WTC11 (cell line): ENCODE results near the gene ATP6V0B. TPM values are rescaled to one million over a fixed set of nuclear protein-coding genes. Genes with fewer than 3 reads are reported as not detected.
A peak's percentile ranks its signal among the peaks of the same experiment; 100 is the strongest.

Experiments used
- ATAC-seq: fragments of 200-7000 bp; cut with Tn5 transposase; 2 replicates; pipeline ENCODE4 v1.10.0; 2021; ENCODE audit warnings: mild to moderate bottlenecking, moderate library complexity
- CTCF ChIA-PET: fragments of 300-600 bp; sonication (Branson Sonifier 250); formaldehyde crosslinking; loops from one replicate; lab custom pipeline; 2021; ENCODE audit warnings: antibody characterized with exemption; lab: Charles Lee
- POLR2A ChIA-PET: fragments of 350-600 bp; sonication (Branson Sonifier 250); formaldehyde crosslinking; loops from one replicate; lab custom pipeline; 2021; ENCODE audit warnings: antibody characterized with exemption; lab: Charles Lee
- DNase-seq: peaks from one replicate; pipeline ENCODE4 v3.0.0; 2021; ENCODE audit warnings: low spot score
- H3K27ac Mint-ChIP-seq: 2 replicates; pipeline ENCODE4 v1.8.0; 2021; ENCODE audit warnings: mixed read lengths
- H3K27me3 Mint-ChIP-seq: 2 replicates; pipeline ENCODE4 v1.8.0; 2021; ENCODE audit warnings: low read depth, mild to moderate bottlenecking, moderate library complexity, mixed read lengths
- H3K36me3 Mint-ChIP-seq: 2 replicates; pipeline ENCODE4 v1.8.0; 2021; ENCODE audit warnings: mixed read lengths
- H3K4me1 Mint-ChIP-seq: 2 replicates; pipeline ENCODE4 v1.8.0; 2022; ENCODE audit warnings: mixed read lengths
- H3K4me3 Mint-ChIP-seq: 2 replicates; pipeline ENCODE4 v1.8.0; 2021; ENCODE audit warnings: mild to moderate bottlenecking, moderate library complexity, mixed read lengths
- H3K9me3 Mint-ChIP-seq: 2 replicates; pipeline ENCODE4 v1.8.0; 2021; ENCODE audit warnings: mixed read lengths
- ATF1 ChIP-seq: sonication (generic); formaldehyde crosslinking; IDR thresholded peaks from 2 replicates; pipeline ENCODE4 v1.8.1; 2023; ENCODE audit warnings: mild to moderate bottlenecking, moderate library complexity, missing genetic modification reagents
- ATF6 ChIP-seq: sonication (generic); formaldehyde crosslinking; IDR thresholded peaks from 2 replicates; pipeline ENCODE4 v1.8.1; 2023; ENCODE audit warnings: mild to moderate bottlenecking, missing genetic modification reagents
- ERG ChIP-seq: fragments of 250-450 bp; sonication (Bioruptor Pico); IDR thresholded peaks from 2 replicates; pipeline ENCODE4 v1.8.0; 2021; ENCODE audit warnings: mild to moderate bottlenecking
- ETV6 ChIP-seq: sonication (generic); formaldehyde crosslinking; IDR thresholded peaks from 2 replicates; pipeline ENCODE4 v1.8.1; 2022; ENCODE audit warnings: mild to moderate bottlenecking, missing genetic modification reagents
- HMGXB4 ChIP-seq: sonication (generic); formaldehyde crosslinking; IDR thresholded peaks from 2 replicates; pipeline ENCODE4 v1.8.1; 2023; ENCODE audit warnings: mild to moderate bottlenecking, moderate library complexity, missing genetic modification reagents
- JUN ChIP-seq: sonication (generic); formaldehyde crosslinking; IDR thresholded peaks from 2 replicates; pipeline ENCODE4 v1.8.0; 2023; ENCODE audit warnings: mild to moderate bottlenecking, missing genetic modification reagents
- KAT7 ChIP-seq: sonication (generic); formaldehyde crosslinking; IDR thresholded peaks from 2 replicates; pipeline ENCODE4 v1.8.1; 2023; ENCODE audit warnings: missing genetic modification reagents, mild to moderate bottlenecking, borderline replicate concordance
- MLX ChIP-seq: sonication (generic); formaldehyde crosslinking; IDR thresholded peaks from 2 replicates; pipeline ENCODE4 v1.8.1; 2023; ENCODE audit warnings: mild to moderate bottlenecking, missing genetic modification reagents, moderate library complexity
- NFATC4 ChIP-seq: fragments of 250-450 bp; sonication (Bioruptor Pico); IDR thresholded peaks from 2 replicates; pipeline ENCODE4 v1.9.0; 2021; ENCODE audit warnings: mild to moderate bottlenecking
- NFE2L1 ChIP-seq: sonication (generic); formaldehyde crosslinking; IDR thresholded peaks from 2 replicates; pipeline ENCODE4 v1.8.1; 2023; ENCODE audit warnings: missing genetic modification reagents
- NFYB ChIP-seq: sonication (generic); formaldehyde crosslinking; conservative IDR thresholded peaks from 2 replicates; pipeline ENCODE4 v1.8.0; 2022; ENCODE audit warnings: low read depth, missing genetic modification reagents
- NR2C2 ChIP-seq: sonication (generic); formaldehyde crosslinking; IDR thresholded peaks from 2 replicates; pipeline ENCODE4 v1.8.0; 2022; ENCODE audit warnings: mild to moderate bottlenecking, missing genetic modification reagents
- TEAD1 ChIP-seq: sonication (generic); formaldehyde crosslinking; IDR thresholded peaks from 2 replicates; pipeline ENCODE4 v1.8.0; 2022; ENCODE audit warnings: mild to moderate bottlenecking, missing genetic modification reagents
- ZBTB21 ChIP-seq: sonication (generic); formaldehyde crosslinking; IDR thresholded peaks from 2 replicates; pipeline ENCODE4 v1.8.1; 2023; ENCODE audit warnings: mild to moderate bottlenecking, missing genetic modification reagents, borderline replicate concordance
- ZNF232 ChIP-seq: sonication (generic); formaldehyde crosslinking; IDR thresholded peaks from 2 replicates; pipeline ENCODE4 v1.8.0; 2022; ENCODE audit warnings: mild to moderate bottlenecking, missing genetic modification reagents
- ZNF416 ChIP-seq: fragments of 250-450 bp; sonication (Bioruptor Pico); IDR thresholded peaks from 2 replicates; pipeline ENCODE4 v1.9.0; 2021; ENCODE audit warnings: mild to moderate bottlenecking, inconsistent platforms
- ZNF423 ChIP-seq: fragments of 250-450 bp; sonication (Bioruptor Pico); IDR thresholded peaks from 2 replicates; pipeline ENCODE4 v2.1.2; 2022; ENCODE audit warnings: mild to moderate bottlenecking, moderate library complexity
- total RNA-seq: library from RNA; stranded (reverse); gene quantifications from 3 replicates; pipeline ENCODE4 v1.2.3, GENCODE V29; 2021
- TF ChIP-seq, protein P1 (sequence below): sonication (generic); formaldehyde crosslinking; IDR thresholded peaks from 2 replicates; pipeline ENCODE4 v1.8.1; 2022; ENCODE audit warnings: low read depth, mild to moderate bottlenecking, moderate library complexity, missing genetic modification reagents, borderline replicate concordance
- TF ChIP-seq, protein P2 (sequence below): fragments of 200-600 bp; IDR thresholded peaks from 2 replicates; pipeline ENCODE4 v1.8.0; 2022; ENCODE audit warnings: antibody characterized with exemption
- TF ChIP-seq, protein P3 (sequence below): sonication (generic); formaldehyde crosslinking; IDR thresholded peaks from 2 replicates; pipeline ENCODE4 v1.8.1; 2022; ENCODE audit warnings: mild to moderate bottlenecking, moderate library complexity, missing genetic modification reagents
- TF ChIP-seq, protein P4 (sequence below): sonication (generic); formaldehyde crosslinking; IDR thresholded peaks from 2 replicates; pipeline ENCODE4 v1.8.1; 2023; ENCODE audit warnings: mild to moderate bottlenecking, missing genetic modification reagents
- TF ChIP-seq, protein P5 (sequence below): sonication (generic); formaldehyde crosslinking; IDR thresholded peaks from 2 replicates; pipeline ENCODE4 v1.8.1; 2023; ENCODE audit warnings: mild to moderate bottlenecking, missing genetic modification reagents, moderate library complexity
- TF ChIP-seq, protein P6 (sequence below): fragments of 250-450 bp; sonication (Bioruptor Pico); IDR thresholded peaks from 2 replicates; pipeline ENCODE4 v1.9.0; 2021; ENCODE audit warnings: mild to moderate bottlenecking
- TF ChIP-seq, protein P7 (sequence below): sonication (generic); formaldehyde crosslinking; IDR thresholded peaks from 2 replicates; pipeline ENCODE4 v1.8.0; 2023; ENCODE audit warnings: missing genetic modification reagents

ATP6V0B gene
- total RNA-seq, 1 experiment from 2014 or later: 110 TPM

- H3K4me1 Mint-ChIP-seq: peaks cover 21% of the 10 kb centered on the region
- H3K36me3 Mint-ChIP-seq: peaks cover 13% of the 10 kb centered on the region; the same call in 1 of the 2 replicates
- DNase-seq: peak; percentile 98
- no peaks in the 10 kb centered on the region for H3K27me3 Mint-ChIP-seq
- peak; percentile 91 for ATAC-seq
- POLR2A ChIA-PET: interaction anchor here (0.8 to 1.0 kb wide), 3 partner anchors 22 to 99 kb away, joined by 3 to 5 read pairs (median 3); no protein-coding TSS in a partner anchor
- H3K27ac Mint-ChIP-seq: peak within 1 kb of the TSS; percentile 17
- H3K4me3 Mint-ChIP-seq: peak within 1 kb of the TSS; percentile 97
- no peaks in the 10 kb centered on the region for H3K9me3 Mint-ChIP-seq
- CTCF ChIA-PET: interaction anchor here (0.6 to 2.8 kb wide), 13 partner anchors 11 to 317 kb away, joined by 3 to 27 read pairs (median 4); partner anchors contain the start of gene IPO13
- TF ChIP-seq ATF1 (CRISPR knock-in tag): no peak
- no peak for TF ChIP-seq ZBTB21 (CRISPR knock-in tag)
- TF ChIP-seq ZNF416 (CRISPR knock-in tag): no peak
- TF ChIP-seq NFYB: peak; percentile 82
- TF ChIP-seq MLX: no peak
- TF ChIP-seq, protein P1, sequence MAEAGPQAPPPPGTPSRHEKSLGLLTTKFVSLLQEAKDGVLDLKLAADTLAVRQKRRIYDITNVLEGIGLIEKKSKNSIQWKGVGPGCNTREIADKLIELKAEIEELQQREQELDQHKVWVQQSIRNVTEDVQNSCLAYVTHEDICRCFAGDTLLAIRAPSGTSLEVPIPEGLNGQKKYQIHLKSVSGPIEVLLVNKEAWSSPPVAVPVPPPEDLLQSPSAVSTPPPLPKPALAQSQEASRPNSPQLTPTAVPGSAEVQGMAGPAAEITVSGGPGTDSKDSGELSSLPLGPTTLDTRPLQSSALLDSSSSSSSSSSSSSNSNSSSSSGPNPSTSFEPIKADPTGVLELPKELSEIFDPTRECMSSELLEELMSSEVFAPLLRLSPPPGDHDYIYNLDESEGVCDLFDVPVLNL: no peak
- no peak for TF ChIP-seq HMGXB4 (CRISPR knock-in tag)
- TF ChIP-seq, protein P2, sequence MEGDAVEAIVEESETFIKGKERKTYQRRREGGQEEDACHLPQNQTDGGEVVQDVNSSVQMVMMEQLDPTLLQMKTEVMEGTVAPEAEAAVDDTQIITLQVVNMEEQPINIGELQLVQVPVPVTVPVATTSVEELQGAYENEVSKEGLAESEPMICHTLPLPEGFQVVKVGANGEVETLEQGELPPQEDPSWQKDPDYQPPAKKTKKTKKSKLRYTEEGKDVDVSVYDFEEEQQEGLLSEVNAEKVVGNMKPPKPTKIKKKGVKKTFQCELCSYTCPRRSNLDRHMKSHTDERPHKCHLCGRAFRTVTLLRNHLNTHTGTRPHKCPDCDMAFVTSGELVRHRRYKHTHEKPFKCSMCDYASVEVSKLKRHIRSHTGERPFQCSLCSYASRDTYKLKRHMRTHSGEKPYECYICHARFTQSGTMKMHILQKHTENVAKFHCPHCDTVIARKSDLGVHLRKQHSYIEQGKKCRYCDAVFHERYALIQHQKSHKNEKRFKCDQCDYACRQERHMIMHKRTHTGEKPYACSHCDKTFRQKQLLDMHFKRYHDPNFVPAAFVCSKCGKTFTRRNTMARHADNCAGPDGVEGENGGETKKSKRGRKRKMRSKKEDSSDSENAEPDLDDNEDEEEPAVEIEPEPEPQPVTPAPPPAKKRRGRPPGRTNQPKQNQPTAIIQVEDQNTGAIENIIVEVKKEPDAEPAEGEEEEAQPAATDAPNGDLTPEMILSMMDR: no peak
- TF ChIP-seq KAT7 (CRISPR knock-in tag): no peak
- TF ChIP-seq ZNF232: no peak
- 0 out of 2 replicates have a peak, but pooled peaks have one; percentile 62 for TF ChIP-seq ETV6 (CRISPR knock-in tag)
- no peak for TF ChIP-seq NFE2L1 (CRISPR knock-in tag)
- TF ChIP-seq ATF6: no peak
- TF ChIP-seq ERG (CRISPR knock-in tag): no peak
- TF ChIP-seq, protein P3, sequence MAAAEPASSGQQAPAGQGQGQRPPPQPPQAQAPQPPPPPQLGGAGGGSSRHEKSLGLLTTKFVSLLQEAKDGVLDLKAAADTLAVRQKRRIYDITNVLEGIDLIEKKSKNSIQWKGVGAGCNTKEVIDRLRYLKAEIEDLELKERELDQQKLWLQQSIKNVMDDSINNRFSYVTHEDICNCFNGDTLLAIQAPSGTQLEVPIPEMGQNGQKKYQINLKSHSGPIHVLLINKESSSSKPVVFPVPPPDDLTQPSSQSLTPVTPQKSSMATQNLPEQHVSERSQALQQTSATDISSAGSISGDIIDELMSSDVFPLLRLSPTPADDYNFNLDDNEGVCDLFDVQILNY (CRISPR knock-in tag): no peak
- TF ChIP-seq, protein P4, sequence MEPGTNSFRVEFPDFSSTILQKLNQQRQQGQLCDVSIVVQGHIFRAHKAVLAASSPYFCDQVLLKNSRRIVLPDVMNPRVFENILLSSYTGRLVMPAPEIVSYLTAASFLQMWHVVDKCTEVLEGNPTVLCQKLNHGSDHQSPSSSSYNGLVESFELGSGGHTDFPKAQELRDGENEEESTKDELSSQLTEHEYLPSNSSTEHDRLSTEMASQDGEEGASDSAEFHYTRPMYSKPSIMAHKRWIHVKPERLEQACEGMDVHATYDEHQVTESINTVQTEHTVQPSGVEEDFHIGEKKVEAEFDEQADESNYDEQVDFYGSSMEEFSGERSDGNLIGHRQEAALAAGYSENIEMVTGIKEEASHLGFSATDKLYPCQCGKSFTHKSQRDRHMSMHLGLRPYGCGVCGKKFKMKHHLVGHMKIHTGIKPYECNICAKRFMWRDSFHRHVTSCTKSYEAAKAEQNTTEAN (CRISPR knock-in tag): no peak
- TF ChIP-seq TEAD1 (CRISPR knock-in tag): no peak
- TF ChIP-seq NR2C2 (CRISPR knock-in tag): peak; percentile 78; the same call in 1 of the 2 replicates
- TF ChIP-seq ZNF423 (CRISPR knock-in tag): no peak
- TF ChIP-seq, protein P5, sequence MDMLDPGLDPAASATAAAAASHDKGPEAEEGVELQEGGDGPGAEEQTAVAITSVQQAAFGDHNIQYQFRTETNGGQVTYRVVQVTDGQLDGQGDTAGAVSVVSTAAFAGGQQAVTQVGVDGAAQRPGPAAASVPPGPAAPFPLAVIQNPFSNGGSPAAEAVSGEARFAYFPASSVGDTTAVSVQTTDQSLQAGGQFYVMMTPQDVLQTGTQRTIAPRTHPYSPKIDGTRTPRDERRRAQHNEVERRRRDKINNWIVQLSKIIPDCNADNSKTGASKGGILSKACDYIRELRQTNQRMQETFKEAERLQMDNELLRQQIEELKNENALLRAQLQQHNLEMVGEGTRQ (CRISPR knock-in tag): peak; percentile 81
- no peak for TF ChIP-seq NFATC4
- TF ChIP-seq JUN (CRISPR knock-in tag): peak; percentile 51; the same call in 1 of the 2 replicates
- TF ChIP-seq, protein P6, sequence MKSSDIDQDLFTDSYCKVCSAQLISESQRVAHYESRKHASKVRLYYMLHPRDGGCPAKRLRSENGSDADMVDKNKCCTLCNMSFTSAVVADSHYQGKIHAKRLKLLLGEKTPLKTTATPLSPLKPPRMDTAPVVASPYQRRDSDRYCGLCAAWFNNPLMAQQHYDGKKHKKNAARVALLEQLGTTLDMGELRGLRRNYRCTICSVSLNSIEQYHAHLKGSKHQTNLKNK (CRISPR knock-in tag): no peak
- TF ChIP-seq, protein P7, sequence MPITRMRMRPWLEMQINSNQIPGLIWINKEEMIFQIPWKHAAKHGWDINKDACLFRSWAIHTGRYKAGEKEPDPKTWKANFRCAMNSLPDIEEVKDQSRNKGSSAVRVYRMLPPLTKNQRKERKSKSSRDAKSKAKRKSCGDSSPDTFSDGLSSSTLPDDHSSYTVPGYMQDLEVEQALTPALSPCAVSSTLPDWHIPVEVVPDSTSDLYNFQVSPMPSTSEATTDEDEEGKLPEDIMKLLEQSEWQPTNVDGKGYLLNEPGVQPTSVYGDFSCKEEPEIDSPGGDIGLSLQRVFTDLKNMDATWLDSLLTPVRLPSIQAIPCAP: no peak
Measured at GRCh38 chr1:43969746-43970466, 4.9 kb upstream of the ATP6V0B start, which contains the start of gene DPH2. Gene DPH2 (plus strand): TSS chr1:43970010. CDS start chr1:43970176, 166 bp downstream.
